ENCODE results near the gene PLEKHM2.

GRCh38 chr1:15663925-15664324, 20.2 kb upstream of the PLEKHM2 start:
- TF ChIP-seq CTCF (IDR thresholded peaks at IDR 0.05; ENCODE audit: low read depth, low read length, poor library complexity, severe bottlenecking) (no peak), EZH2phosphoT487 (IDR thresholded peaks at IDR 0.05; ENCODE audit: borderline replicate concordance, low read length) (no peak)

Measured in DOHH2 (cell line).